Activated T-helper 17 cell treated with anti-CD3 and anti-CD28 coated beads, Interleukin-2, amount 50 U/mL, for 72 hours (primary cell): ENCODE data around the gene FRMD4B. TPM values are rescaled to one million over a fixed set of nuclear protein-coding genes. Genes with fewer than 3 reads are reported as not detected.

Experiments
- ATAC-seq: fragments of 150-1000 bp; cut with Tn5 transposase; replicated peaks from 2 replicates; pipeline ENCODE4 v1.10.0; 2021; ENCODE audit warnings: mild to moderate bottlenecking, moderate library complexity
- H3K27ac Mint-ChIP-seq: one replicate; pipeline ENCODE4 v1.8.0; 2022; ENCODE audit warnings: mixed read lengths
- H3K27me3 Mint-ChIP-seq: one replicate; pipeline ENCODE4 v1.8.0; 2022; ENCODE audit warnings: mixed read lengths
- H3K36me3 Mint-ChIP-seq: one replicate; pipeline ENCODE4 v1.8.0; 2022; ENCODE audit warnings: low read depth, mild to moderate bottlenecking, mixed read lengths
- H3K4me1 Mint-ChIP-seq: one replicate; pipeline ENCODE4 v1.8.0; 2022; ENCODE audit warnings: mixed read lengths
- H3K4me3 Mint-ChIP-seq: one replicate; pipeline ENCODE4 v1.8.0; 2022; ENCODE audit warnings: mild to moderate bottlenecking, mixed read lengths
- H3K9me3 Mint-ChIP-seq: one replicate; pipeline ENCODE4 v1.8.0; 2022; ENCODE audit warnings: mixed read lengths
- total RNA-seq, 2 donors: library from RNA; stranded (reverse); gene quantifications; one replicate each; pipeline ENCODE4 v1.2.3, GENCODE V29; 2022

FRMD4B gene
- total RNA-seq, 2 donors from 2014 or later, result 16.6 to 49.0 TPM

GRCh38 chr3:69254351-69254750 is 131.5 kb downstream of the FRMD4B start:
- no peaks in the 10 kb centered on the region for H3K27me3 Mint-ChIP-seq
- no peaks in the 10 kb centered on the region for H3K36me3 Mint-ChIP-seq
- H3K27ac Mint-ChIP-seq, result no peak overlapping the region
- H3K4me1 Mint-ChIP-seq, result peaks cover 1% of the 10 kb centered on the region
- H3K9me3 Mint-ChIP-seq, result no peaks in the 10 kb centered on the region
- H3K4me3 Mint-ChIP-seq, result no peak overlapping the region
- ATAC-seq, result no peak

- no peak overlapping the region for H3K4me3 Mint-ChIP-seq
- H3K27me3 Mint-ChIP-seq, result no peaks in the 10 kb centered on the region
- no peak overlapping the region for H3K27ac Mint-ChIP-seq
- H3K4me1 Mint-ChIP-seq, result peaks cover 4% of the 10 kb centered on the region
- no peaks in the 10 kb centered on the region for H3K9me3 Mint-ChIP-seq
- ATAC-seq, result no peak
- no peaks in the 10 kb centered on the region for H3K36me3 Mint-ChIP-seq
Measured at GRCh38 chr3:69252631-69253030, 133.3 kb downstream of the FRMD4B start.

DNA sequence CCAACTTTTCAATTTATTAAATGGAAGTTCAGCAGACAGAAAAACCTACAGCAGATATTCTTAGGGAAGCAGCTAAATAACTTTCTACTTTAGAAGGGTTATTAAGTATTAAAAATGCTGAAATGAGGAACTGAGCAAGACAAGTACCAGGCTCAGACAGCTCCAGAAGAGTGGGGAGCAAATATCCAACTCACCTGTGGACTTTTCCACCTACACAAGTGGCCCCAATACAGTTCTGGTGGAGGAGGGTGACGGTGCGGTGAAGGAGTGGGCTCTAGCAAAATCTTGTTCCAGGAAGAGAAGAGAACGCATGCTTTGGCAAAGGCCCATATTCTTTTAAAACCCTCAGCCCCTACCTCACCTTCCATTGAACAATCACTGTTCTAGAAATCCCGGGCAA is 133.7 kb downstream of the FRMD4B start:
- no peaks in the 10 kb centered on the region for H3K9me3 Mint-ChIP-seq
- H3K27ac Mint-ChIP-seq, result no peak overlapping the region
- peaks cover 4% of the 10 kb centered on the region for H3K4me1 Mint-ChIP-seq
- H3K27me3 Mint-ChIP-seq, result no peaks in the 10 kb centered on the region
- no peak for ATAC-seq
- H3K36me3 Mint-ChIP-seq, result no peaks in the 10 kb centered on the region
- no peak overlapping the region for H3K4me3 Mint-ChIP-seq

GRCh38 chr3:69251078-69251805 is 134.6 kb downstream of the FRMD4B start:
- H3K4me3 Mint-ChIP-seq, result no peak overlapping the region
- no peaks in the 10 kb centered on the region for H3K27me3 Mint-ChIP-seq
- H3K27ac Mint-ChIP-seq, result no peak overlapping the region
- ATAC-seq, result no peak
- no peaks in the 10 kb centered on the region for H3K36me3 Mint-ChIP-seq
- no peaks in the 10 kb centered on the region for H3K9me3 Mint-ChIP-seq
- H3K4me1 Mint-ChIP-seq, result peaks cover 4% of the 10 kb centered on the region

DNA sequence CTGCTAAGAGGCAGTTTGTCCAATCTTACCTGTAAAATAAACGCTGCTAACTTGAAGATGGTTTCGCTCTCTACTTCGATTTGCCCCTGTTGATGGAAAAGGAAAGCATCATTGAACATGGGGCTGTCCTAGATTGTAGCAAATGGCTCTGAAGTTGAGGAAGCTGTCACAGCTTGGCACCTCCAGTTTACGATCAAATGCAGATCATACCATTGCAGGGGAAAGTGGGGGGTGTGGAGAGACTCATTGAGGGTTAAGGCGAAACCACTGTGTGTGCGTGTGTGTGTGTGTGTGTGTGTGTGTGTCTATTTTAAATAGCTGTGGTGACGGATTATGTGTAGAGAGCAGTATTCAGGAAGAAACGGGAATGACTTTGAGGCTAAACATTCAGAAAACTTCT is 135.9 kb downstream of the FRMD4B start:
- Mint-ChIP-seq H3K4me1 (peaks cover 4% of the 10 kb centered on the region), H3K36me3 (no peaks in the 10 kb centered on the region), H3K9me3 (no peaks in the 10 kb centered on the region), H3K27me3 (no peaks in the 10 kb centered on the region), H3K27ac (no peak overlapping the region), H3K4me3 (peak overlapping the region; percentile 46)
- ATAC-seq, result peak; percentile 81

DNA sequence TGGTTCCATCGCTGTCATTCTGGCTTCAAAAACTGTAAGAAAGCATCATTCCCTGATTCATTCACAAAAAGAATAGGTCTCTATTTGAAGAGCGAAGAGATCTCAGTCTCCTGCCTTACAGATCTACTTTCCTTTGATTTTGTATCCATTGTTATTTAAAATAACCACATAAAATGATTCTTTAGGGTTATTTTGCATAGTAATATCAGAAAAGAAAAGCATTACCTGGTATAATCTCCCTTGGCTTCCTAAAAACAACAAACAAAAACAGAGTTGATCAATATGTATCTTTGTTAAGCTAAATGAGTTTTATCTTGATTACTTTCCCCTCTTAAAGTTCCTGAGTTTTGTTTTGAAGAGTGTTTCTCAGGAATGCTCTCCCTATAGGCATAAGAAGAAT is 136.9 kb downstream of the FRMD4B start:
- ATAC-seq, result no peak
- H3K27ac Mint-ChIP-seq, result no peak overlapping the region
- peaks cover 4% of the 10 kb centered on the region for H3K4me1 Mint-ChIP-seq
- H3K9me3 Mint-ChIP-seq, result no peaks in the 10 kb centered on the region
- H3K36me3 Mint-ChIP-seq, result no peaks in the 10 kb centered on the region
- H3K4me3 Mint-ChIP-seq, result peak overlapping the region; percentile 46
- no peaks in the 10 kb centered on the region for H3K27me3 Mint-ChIP-seq

DNA sequence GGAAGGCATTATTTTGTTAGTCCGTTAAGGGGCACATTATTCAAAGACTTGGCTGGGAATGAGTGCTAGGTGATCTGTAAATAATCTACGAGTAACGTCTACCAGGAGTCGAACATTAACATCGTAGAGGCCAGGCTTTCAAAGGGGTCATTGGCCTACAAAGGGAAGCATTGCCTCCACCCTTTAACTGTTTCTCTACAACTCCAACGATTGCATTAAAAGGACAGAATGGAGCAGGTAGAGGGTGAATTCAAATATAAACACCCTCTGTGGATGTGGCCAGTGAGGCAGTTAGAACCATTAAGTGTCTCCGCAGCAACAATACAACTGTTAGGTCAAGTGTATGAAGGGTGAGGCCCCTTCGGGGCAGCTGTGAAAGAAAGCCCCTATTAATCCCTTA is 137.5 kb downstream of the FRMD4B start:
- Mint-ChIP-seq H3K9me3 (no peaks in the 10 kb centered on the region), H3K27me3 (no peaks in the 10 kb centered on the region), H3K4me3 (no peak overlapping the region), H3K27ac (no peak overlapping the region), H3K4me1 (peaks cover 4% of the 10 kb centered on the region), H3K36me3 (no peaks in the 10 kb centered on the region)
- no peak for ATAC-seq

- no peak for ATAC-seq
- Mint-ChIP-seq H3K4me3 (no peak overlapping the region), H3K36me3 (no peaks in the 10 kb centered on the region), H3K9me3 (no peaks in the 10 kb centered on the region), H3K4me1 (peaks cover 4% of the 10 kb centered on the region), H3K27me3 (no peaks in the 10 kb centered on the region), H3K27ac (no peak overlapping the region)
Measured at GRCh38 chr3:69246612-69247011, 139.3 kb downstream of the FRMD4B start.

GRCh38 chr3:69244039-69244438 is 141.8 kb downstream of the FRMD4B start:
- no peaks in the 10 kb centered on the region for H3K27me3 Mint-ChIP-seq
- H3K4me1 Mint-ChIP-seq, result no peaks in the 10 kb centered on the region
- no peak overlapping the region for H3K27ac Mint-ChIP-seq
- no peak overlapping the region for H3K4me3 Mint-ChIP-seq
- ATAC-seq, result no peak
- no peaks in the 10 kb centered on the region for H3K9me3 Mint-ChIP-seq
- no peaks in the 10 kb centered on the region for H3K36me3 Mint-ChIP-seq

DNA sequence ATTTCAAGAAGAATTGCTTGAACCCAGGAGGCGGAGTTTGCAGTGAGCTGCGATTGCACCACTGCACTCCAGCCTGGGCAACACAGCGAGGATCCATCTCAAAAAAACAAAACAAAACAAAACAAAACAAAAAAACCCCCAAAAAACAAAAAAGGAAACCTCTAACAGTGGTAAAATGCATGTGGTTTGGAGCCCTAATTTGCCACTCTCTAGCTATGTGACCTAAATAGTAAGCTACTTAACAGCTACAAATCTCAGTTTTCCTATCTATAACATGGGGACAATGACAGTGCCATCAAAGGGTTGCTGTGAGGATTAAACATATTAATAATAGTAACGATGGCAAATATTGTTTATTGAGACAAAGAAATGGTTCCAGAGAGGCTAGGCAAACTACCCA is 144.1 kb downstream of the FRMD4B start:
- H3K27ac Mint-ChIP-seq, result no peak overlapping the region
- no peaks in the 10 kb centered on the region for H3K9me3 Mint-ChIP-seq
- ATAC-seq, result no peak

DNA sequence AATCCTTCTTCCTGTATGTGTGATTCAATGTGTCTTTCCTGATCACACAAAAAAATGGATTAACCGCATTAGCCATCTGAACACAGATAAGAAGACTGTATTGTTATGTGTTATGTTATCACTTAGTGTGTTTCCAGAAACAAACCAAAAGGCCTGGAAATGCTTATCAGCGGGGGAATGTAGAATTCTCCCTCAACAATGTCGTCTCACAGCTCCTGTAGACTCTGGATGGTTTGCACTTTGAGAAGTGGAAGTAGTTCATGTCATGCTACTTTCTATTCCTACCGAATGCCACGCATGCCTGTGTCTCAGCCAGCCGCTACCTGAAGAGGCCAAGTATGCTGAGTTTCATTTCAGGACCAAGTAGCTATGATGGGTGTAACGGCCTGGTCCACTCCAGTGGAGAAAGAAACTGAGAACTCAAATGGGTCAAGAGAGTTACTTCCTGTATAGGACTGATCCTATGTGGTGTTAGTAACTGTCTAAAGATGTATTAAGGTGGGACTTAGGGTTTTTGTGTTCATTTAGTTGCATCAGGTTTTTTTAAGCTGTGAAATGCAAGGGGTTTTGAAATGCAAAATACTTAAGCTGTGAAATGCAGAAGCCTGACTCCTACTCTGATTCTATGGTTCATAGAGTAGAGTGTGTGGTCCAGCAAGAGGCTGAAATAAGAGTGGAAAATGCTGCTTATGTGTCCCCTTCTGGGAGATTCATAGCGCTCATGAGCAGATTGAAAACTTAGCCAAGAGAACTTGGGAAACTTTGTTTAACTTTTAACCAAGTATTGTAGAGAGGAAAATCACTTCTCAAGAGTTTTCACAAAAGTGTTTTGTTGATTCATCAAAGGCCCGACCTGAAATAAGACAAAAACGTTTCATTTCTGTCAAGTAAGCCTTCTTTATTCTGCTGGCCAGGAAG is 145.0 kb downstream of the FRMD4B start:
- Mint-ChIP-seq H3K27me3 (no peaks in the 10 kb centered on the region), H3K4me1 (no peaks in the 10 kb centered on the region), H3K4me3 (no peak overlapping the region), H3K36me3 (no peaks in the 10 kb centered on the region), H3K27ac (no peak overlapping the region), H3K9me3 (no peaks in the 10 kb centered on the region)
- ATAC-seq, result no peak

More for the DNA sequence above, 144.1 kb downstream of the FRMD4B start:
- Mint-ChIP-seq H3K4me3 (no peak overlapping the region), H3K4me1 (no peaks in the 10 kb centered on the region), H3K27me3 (no peaks in the 10 kb centered on the region), H3K36me3 (no peaks in the 10 kb centered on the region)

- no peak overlapping the region for H3K4me3 Mint-ChIP-seq
- H3K36me3 Mint-ChIP-seq, result no peaks in the 10 kb centered on the region
- no peaks in the 10 kb centered on the region for H3K27me3 Mint-ChIP-seq
- H3K9me3 Mint-ChIP-seq, result no peaks in the 10 kb centered on the region
- no peak overlapping the region for H3K27ac Mint-ChIP-seq
- no peaks in the 10 kb centered on the region for H3K4me1 Mint-ChIP-seq
- no peak for ATAC-seq
Measured at GRCh38 chr3:69239063-69239462, 146.8 kb downstream of the FRMD4B start.

GRCh38 chr3:69236812-69237707 is 148.8 kb downstream of the FRMD4B start:
- H3K27ac Mint-ChIP-seq, result no peak overlapping the region
- no peaks in the 10 kb centered on the region for H3K27me3 Mint-ChIP-seq
- no peaks in the 10 kb centered on the region for H3K4me1 Mint-ChIP-seq
- no peaks in the 10 kb centered on the region for H3K36me3 Mint-ChIP-seq
- peak overlapping the region; percentile 19 for H3K4me3 Mint-ChIP-seq
- H3K9me3 Mint-ChIP-seq, result no peaks in the 10 kb centered on the region
- ATAC-seq, result no peak

- Mint-ChIP-seq H3K4me1 (no peaks in the 10 kb centered on the region), H3K9me3 (no peaks in the 10 kb centered on the region), H3K4me3 (no peak overlapping the region), H3K36me3 (no peaks in the 10 kb centered on the region), H3K27ac (no peak overlapping the region), H3K27me3 (no peaks in the 10 kb centered on the region)
- peak; percentile 59 for ATAC-seq
Measured at GRCh38 chr3:69235882-69236281, 150.0 kb downstream of the FRMD4B start.
